GM21737 (cell line): ENCODE data around the gene CDHR5.
A peak's percentile ranks its signal among the peaks of the same experiment; 100 is the strongest.
"Not testable (repeated sequence)": the region's sequence is repeated elsewhere in the genome, so short reads cannot be mapped to it uniquely, and the experiment has no call there.

Source experiments
- ATAC-seq: cut with Tn5 transposase; IDR thresholded peaks from one replicate; pipeline ENCODE4 v1.9.1; 2021; ENCODE audit warnings: mild to moderate bottlenecking, moderate library complexity; ENCODE audit not compliant: unreplicated experiment

Gene CDHR5

DNA sequence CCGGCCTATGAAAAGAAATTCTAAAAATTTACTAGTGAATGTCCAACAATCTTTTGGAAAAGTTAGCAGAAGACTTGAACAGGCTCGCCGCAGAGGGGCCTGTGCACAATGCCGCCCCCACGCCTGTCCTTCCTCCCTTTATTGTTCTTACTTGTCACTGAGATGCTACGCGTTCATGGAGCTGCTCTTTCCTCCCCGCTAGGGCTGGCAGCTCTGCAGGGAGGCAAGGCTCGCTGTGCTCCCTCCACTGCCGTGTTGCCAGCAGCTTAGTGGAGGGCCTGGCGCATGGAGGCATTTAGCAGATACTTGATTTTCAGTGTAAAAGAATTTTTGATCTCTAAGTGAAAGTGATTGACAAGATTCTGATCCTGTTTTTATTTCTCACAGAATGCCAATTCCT, 33.8 kb downstream of the CDHR5 start:
- no peak for ATAC-seq

DNA sequence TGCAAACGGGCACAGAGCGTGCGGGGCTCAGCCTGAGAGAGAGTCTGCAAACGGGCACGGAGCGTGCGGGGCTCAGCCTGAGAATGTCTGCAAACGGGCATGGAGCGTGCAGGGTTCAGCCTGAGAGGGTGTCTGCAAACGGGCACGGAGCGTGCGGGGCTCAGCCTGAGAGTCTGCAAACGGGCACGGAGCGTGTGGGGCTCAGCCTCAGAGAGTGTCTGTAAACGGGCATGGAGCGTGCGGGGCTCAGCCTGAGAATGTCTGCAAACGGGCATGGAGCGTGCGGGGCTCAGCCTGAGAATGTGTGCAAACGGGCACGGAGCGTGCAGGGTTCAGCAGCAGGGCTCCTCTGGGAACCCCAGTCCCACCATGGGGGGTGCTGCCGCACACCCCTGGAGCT, 35.0 kb downstream of the CDHR5 start:
- ATAC-seq = no peak

DNA sequence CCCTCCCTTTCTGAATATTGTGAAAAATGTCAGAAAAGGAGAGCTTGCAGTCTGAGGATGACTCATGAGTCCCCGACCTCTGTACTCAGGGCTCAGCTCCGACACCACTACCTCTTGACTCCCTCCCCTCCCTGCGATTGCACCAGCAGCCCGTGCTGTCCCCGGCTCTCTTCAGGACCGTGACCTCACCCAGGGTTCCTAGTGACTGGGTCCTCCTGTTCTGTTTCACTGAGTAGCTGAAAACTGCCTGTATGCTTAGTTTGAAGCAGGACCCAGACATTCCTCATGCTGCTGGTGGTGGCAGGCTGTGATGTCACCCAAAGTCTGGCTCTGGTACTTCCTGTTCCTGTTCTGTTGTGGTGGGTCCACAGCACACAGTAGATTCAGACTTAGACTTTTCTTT, 36.8 kb downstream of the CDHR5 start:
- ATAC-seq = no peak

DNA sequence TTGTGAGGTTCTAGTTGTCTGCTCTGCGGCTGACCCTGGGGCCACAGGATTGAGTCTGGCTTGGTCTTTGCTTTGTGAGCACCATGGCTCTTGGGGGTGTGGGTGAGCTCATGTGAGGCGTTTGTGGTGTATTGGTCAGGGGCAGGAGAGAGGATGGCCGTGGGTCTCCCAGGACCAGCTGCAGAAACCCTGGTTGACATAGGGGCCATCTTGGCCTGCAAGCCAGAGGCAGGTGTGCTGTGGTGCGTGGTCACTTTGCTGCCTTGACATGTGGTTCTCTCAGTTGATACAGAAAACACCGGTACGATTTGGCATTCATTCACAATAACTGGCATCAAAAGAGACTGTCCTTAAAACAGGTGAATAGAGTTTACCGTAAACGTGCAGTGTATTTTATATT, 37.2 kb downstream of the CDHR5 start:
- ATAC-seq = no peak

DNA sequence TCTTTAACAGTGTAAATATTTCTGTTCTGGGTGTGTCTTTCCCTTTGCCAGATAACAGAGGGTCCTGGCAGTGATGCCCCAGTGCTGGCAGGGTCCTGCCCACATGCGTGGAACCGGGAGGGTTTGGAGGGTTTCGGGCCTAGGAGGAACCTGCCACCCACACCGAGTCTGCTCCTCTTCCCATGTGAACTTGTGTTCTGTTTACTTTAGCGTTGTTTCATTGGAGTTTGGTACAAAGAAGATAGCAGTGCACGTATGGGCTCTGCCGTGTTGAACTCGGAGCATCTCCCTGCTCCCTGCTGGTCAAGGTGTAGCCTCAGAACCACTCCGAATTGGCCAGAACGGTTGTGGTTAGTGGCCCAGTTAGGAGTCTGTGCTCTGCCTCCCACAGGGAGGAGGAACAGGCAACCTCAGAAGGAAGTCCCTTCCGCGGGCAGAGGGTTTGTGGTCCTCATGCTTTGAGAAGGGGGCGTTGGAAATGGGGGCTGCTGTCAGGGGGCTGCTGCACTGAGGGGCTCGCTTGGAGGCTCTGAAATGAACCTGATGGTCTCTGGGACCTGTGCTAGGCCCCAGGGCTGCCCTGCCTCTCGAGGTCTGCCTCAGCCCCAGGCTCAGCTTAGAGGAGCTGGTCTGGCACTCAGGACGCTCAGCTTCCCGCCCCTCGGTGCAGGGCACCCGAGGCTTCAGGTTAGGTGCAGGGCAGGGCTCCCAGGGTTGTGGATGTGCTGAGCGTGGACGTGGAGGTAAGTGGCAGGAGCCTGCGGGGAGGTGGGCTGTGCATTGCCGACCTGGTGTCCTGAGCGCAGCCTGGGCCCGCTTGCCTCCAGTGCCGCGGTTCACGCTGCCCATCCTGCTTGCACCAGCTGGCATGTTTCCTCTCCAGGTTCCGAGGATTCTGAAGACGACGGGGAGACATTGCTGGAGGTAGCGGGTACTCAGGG, 38.1 kb downstream of the CDHR5 start:
- no peak for ATAC-seq

DNA sequence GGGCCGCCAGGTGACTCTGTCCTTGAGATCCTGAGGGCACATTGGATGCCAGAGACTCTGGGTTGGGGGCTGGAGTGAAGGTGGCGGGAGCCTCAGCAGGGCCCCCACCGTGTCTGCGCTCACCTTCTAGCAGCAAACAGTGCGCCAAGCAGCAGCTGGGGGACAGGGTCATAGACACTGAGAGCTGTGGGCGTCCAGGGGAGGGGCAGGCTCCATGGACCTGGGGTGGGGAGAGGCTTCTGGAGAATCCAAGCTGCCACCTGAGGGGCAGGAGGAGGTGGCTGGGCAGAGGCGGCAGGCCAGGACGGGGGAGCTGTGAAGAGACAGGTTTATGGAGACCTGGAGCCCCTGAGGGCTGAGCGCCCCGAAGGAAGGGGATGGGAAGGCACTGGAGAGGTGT, 40.5 kb downstream of the CDHR5 start:
- no peak for ATAC-seq

DNA sequence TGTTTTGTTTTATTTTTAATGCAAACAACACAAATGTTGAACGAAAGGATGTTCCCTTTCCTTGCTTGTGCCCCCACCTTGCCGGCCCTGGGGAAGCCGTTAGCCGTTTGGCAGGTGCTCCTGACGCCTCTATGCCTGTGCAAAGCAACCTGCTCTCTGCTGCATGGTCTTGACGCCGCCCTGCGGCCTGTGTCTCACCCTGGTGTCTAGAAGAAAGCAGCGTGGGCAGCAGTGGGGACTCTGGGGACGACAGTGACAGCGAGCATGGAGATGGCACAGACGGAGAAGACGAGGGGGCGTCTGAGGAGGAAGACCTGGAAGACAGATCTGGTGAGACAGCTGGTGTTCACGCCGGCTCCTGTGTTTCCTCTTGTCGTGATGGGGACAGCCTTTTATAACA, 43.0 kb downstream of the CDHR5 start:
- no peak for ATAC-seq

DNA sequence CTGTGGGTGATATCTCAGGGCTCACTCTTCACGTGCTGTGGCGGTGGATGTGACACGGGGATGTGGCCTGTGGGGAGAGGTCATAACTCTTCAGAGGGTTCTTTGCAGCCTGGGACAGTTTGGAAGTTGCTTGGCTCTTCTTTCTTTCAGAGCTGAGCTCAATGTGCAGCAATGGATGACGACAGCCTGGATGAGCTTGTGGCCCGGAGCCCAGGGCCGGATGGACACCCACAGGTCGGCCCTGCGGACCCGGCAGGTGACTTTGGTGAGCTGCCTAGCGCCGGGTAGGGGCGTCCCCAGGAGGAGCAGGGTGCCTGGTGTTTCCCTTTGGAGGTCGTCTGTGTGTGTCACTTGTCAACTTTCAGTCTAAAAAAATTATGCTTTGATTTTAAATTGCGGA, 43.4 kb downstream of the CDHR5 start:
- ATAC-seq = no peak

DNA sequence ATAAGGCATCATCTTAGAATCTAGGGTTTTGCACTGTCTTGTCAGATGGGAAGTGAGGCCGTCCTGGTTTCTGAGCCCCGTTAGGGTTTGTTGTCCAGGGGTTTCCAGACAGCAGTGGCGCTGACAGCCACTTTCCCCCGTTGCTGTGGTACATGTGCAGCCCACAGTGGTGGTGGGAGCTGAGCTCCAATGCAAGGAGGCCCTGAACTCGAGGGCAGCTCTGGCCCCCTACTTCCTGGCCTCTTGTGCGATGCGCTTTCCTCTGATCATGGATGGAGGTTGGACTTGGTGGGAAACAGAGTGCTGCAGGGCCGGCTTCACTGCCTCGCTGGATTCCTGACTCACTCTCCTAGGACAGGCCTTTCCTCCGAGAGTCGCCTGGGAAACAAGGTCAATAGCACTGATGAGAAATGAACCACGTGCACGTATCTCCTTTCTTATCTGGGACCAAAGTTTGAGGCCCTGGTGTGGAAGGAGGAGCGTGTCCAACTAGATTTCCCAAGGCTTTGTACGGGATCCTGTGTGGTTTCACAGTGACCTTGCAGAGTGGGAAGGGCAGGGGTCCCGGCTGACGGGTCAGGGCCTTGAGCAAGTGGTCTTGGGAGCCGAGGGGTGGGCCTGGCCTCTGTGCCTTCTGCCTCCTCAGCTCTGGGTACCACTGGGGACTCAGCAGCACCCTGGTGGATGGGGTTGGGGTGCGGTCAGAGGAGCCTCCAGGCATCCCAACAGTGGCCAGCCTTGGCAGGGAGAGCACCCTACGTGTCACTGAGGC, 44.7 kb downstream of the CDHR5 start:
- ATAC-seq = no peak

DNA sequence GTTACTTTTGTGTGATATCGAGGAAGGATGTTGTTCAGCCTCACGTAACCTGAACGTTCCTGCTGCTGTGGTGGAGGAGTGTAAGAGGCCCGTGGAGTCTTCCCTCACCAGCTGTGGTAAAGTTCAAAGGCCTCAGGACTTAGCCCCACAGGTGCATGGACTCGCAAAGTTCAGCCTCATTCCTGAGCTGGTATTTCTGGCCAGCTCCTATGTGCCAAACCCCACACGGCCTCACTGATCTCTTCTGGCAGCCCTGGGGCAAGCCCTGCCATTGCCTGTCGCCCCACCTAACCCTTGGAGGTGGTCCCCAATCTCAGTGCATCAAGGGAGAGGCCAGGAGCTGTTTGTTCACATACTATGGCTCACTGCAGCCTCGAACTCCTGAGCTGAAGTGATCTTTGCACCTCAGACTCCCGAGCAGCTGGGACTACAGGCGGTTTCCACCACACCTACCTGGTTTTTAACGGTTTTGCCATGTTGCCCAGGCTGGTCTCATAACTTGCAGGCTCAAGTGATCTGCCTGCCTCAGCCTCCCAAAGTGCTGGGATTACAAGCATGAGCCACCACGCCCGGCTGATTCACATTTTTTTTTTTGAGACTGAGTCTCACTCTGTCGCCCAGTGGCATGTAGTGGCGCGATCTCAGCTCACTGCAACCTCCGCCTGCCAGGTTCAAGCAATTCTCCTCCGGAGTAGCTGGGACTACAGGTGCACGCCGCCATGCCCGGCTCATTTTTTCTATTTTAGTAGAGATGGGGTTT, 46.3 kb downstream of the CDHR5 start:
- ATAC-seq = no peak

DNA sequence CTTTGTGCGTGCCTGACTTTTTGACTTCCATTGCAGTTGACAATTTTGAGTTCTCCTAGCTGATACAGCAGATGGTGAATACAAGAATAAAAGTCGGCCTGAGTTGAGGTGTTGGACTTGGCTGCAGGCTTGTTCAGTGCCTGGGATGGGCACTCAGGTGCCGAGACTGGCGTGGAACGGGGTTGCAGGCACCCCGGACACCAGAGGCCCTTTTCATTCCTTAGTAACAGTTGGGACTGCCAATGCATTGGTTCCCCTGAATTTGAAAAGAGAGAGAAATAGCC, 47.2 kb downstream of the CDHR5 start:
- no peak for ATAC-seq

DNA sequence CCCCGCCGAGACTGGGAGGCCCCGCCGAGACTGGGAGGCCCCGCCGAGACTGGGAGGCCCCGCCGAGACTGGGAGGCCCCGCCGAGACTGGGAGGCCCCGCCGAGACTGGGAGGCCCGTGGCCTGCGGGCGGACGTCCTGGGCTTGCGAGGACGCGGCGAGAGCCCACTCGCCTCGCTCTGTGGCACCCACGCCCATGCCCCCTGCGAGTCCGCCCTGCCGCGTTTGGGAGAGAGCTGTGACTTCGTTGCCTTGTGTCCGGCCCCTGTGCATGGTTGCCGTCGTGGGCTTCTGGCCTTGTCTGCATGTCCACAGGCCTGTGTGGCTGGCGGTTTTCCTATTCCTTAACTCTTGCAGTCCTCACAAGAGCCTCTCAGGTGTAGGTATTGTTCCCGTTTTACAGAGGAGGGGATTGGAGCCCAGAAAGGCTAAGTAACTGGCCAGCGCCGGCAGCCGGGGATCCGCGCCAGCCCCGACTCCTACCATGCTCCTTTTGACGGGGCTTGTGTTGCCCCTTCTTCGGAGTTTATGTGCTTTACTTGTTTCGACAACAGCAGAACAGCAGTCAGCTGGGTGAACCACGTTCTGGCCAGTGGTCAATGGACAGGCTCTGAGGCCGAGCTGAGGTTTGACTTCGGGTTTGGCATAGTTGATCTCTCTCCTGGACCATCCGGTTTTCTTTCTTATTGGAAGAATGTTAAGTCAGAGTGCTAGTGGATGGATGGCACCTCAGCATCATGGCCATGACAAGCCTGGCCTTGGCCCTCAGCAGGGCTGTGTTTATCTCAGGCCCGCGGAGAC, 47.7 kb downstream of the CDHR5 start:
- ATAC-seq = no peak

DNA sequence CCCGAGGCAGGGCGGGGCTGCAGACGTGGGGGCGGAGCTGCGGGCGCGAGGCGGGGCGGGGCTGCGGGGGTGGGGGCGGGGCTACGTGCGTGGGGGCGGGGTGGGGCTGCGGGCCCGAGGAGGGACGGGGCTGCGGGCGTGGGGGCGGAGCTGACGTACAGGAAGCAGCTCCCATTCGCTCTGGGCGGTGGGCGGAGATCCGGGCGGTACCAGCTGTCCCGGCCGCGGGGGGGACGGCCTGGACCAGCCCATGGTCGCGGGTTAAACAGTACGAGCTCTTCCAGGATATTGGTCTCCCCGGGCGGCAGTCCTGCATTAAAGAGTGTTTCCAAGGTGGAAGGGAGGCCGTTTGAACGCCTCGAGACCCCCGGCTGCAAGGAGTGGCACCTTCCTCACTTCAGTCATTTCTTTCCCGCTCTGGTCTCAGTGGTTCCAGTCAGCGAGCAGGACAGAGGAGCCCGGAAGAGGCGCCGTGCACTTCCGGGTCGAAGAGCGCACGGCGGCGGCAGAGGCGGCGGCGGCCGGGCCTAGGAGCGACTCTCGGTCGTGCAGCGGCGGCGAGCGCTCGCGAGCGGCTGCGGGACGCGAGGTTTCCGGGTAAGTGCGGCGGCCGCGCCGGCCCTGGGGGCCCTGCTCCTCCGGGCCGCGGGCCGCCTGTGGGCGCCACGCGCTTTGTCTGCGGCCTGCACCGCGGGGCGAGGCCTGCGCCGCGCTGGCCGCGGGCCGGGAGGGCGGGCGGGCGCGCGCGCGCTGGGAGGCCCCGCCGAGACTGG, 48.6 kb downstream of the CDHR5 start, which contains the start of gene PHRF1:
Gene PHRF1, plus strand, starts transcription at position 475 of the 773 bp plus-strand sequence. CDS start 5,043 bp downstream, outside the sequence.
- peak; percentile 79 for ATAC-seq

DNA sequence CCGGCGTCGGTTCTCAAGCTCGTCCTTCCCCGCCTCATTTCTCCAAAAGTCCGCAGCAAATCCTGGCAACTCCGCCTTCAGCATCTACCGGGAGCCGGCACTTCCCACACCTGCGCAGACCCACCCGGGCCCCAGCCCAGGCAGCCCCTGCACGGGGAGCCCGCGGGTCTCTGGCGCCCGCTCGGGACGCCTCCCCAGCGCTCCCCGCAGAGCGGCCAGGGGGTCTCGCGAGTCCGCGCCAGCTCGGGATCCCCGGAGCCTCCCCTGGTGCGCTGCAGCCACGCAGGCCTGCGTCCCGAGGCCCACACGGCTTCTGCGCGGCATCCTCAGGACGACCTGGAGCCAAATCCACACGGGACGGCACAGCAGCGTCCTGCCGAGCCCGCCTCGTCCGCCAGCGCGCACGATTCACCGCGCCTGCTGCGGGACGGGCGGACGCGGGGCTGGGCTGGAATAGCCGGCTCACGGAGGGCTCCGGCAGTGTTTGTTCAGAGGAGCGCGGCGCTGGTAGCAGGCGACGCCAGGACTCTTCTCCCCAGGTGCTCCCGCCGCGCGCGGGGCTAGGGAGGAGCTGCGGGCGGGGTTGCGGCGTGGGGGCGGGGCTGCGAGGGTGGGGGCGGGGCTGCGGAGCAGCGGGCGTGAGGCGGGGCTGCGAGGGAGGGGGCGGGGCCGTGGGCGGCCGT, 49.3 kb downstream of the CDHR5 start:
- peak; percentile 22 for ATAC-seq

DNA sequence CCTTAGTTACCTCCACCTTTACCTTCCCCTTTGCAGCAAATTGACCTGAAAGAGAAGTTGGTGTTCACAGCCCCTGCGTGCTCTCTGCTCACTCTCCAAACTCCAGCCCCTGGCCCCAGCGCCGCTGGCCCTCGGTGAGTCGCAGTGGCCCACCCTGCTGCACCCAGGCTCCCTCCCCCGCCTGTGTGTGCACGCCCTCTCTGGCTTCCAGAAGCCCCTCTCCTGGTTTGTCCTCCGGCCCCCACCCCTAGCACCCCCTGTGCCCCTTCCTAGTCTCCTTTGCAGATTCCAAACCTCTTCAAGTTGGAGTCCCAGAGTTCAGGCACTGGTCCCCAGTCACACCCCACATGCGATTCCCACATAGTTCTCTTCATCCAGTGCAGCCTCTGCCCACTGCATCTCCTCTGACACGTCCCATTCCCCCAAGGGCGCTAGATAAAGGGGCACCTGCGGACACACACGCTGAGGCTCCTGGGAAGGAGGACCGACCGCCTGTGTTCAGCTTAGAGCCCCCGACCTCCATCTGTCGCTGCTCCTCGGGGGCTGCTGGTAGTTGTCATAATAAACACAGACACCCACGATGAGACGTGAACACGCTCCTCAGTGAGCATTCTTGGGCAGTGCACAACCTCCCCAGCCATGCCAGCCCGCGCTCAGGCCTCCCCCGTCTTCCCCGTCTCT, 50.0 kb downstream of the CDHR5 start:
- no peak for ATAC-seq

DNA sequence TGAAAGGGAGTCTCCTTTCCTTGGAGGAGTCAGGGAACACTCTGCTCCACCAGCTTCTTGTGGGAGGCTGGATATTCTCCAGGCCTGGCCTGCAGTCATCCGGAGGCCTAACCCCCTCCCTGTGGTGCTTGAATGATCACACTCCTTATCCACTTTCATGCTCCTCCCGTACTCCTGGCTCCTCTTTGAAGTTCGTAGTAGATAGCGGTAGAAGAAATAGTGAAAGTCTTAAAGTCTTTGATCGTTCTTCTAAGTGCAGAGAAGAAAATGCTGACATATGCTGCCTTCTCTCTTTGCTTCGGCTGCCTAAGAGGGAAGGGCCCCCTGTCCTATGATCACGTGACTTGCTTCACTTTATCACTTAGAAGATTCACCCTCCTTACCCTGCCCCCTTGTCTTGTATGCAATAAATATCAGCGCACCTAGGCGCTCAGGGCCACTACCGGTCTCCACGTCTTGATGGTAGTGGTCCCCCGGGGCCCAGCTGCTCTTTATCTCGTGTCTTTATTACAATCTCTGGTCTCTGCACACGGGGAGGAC, 50.7 kb downstream of the CDHR5 start:
- not testable (repeated sequence) for ATAC-seq

DNA sequence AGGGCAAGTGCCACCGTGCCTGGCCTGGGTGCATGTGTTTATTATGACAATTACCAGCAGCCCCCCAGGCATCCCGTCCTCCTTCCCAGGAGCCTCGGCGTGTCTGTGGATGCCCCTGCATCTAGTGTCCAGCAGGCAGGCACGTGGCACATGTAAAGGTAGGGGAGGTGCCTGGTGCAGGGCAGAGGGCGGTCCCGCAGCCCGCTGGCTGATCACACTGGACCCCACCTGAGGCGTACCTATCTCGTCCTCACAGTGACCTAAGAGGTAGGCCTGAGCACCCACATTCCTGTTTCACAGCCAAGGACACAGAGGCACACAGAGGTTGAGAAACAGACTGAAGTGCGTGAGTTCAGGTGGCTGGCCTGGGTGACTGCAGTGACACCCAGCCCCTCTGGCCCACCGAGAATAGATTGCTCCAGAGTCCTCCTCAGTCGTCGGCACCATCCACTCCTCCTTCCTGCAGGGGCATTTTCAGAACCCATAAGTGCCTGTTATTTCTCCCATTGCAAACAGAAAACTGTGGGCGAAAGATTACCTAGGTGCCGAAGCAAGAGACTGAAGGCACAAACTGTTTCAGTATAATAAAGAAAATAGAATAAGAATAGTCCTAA, 51.5 kb downstream of the CDHR5 start:
- ATAC-seq = no peak

DNA sequence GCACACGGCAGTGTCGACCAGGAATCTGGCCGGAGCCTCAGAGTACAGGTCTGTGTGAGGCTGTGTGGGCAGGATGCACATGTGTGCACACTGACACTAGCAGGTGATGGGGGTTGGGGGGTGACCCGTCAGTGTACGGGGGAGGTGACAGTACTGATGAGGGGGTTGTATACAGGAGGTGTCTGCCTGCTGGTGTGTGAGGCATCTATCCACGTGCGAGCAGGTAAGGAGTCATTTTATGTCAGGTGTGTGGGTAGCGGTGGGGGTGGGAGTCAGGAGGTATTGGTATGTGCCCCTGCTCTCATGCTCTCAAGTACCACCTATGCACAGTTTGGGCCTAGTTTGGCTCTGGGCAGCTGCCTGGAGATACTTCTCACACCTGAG, 53.0 kb downstream of the CDHR5 start:
- no peak for ATAC-seq
